Uterus (tissue), 2 donors: Measurements from ENCODE around the gene CKB.

Experiments used
- POLR2A ChIP-seq, 2 donors: fragments of 450-650 bp; IDR thresholded peaks; one replicate each; pipeline ENCODE4 v1.6.1; 2016; ENCODE audit warnings: antibody characterized with exemption in 2 of 2, mild to moderate bottlenecking in 1 of 2, moderate library complexity in 1 of 2
- TF ChIP-seq, protein P1 (sequence below), 4 experiments: fragments of 200-600 bp in 2 of 4; fragments of 450-650 bp in 2 of 4; sonication (generic) in 2 of 4; IDR thresholded peaks; one replicate each; pipeline ENCODE4 v1.5.1; 2016 to 2019; ENCODE audit warnings: antibody characterized with exemption in 4 of 4, mild to moderate bottlenecking in 2 of 4, moderate library complexity in 1 of 4

DNA sequence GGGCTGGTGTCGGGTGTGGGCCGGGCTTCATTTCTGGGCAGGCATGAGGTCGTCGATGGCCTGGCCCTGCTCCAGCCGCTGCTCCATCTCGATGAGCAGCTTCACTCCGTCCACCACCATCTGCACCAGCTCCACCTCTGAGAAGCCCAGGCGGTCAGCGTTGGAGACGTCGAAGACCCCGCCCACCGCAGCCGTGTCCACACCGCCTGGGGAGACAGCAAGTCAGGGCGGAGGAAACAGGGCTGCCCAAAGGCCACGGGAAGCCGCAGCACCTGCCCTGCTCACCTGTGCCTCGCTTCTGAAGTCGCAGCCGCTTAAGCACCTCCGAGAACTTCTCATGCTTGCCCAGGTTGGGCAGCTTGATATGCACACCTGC is 2.8 kb downstream of the CKB start:
- TF ChIP-seq, protein P1, sequence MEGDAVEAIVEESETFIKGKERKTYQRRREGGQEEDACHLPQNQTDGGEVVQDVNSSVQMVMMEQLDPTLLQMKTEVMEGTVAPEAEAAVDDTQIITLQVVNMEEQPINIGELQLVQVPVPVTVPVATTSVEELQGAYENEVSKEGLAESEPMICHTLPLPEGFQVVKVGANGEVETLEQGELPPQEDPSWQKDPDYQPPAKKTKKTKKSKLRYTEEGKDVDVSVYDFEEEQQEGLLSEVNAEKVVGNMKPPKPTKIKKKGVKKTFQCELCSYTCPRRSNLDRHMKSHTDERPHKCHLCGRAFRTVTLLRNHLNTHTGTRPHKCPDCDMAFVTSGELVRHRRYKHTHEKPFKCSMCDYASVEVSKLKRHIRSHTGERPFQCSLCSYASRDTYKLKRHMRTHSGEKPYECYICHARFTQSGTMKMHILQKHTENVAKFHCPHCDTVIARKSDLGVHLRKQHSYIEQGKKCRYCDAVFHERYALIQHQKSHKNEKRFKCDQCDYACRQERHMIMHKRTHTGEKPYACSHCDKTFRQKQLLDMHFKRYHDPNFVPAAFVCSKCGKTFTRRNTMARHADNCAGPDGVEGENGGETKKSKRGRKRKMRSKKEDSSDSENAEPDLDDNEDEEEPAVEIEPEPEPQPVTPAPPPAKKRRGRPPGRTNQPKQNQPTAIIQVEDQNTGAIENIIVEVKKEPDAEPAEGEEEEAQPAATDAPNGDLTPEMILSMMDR (IDR thresholded peaks at IDR 0.05), result no peak
- TF ChIP-seq POLR2A (IDR thresholded peaks at IDR 0.05), result no peak
